WTC11 (cell line): ENCODE data around the gene DNAH1. TPM values are rescaled to one million over a fixed set of nuclear protein-coding genes. Genes with fewer than 3 reads are reported as not detected.

ENCODE experiments used
- ATAC-seq: fragments of 200-7000 bp; cut with Tn5 transposase; 2 replicates; pipeline ENCODE4 v1.10.0; 2021; ENCODE audit warnings: mild to moderate bottlenecking, moderate library complexity
- CTCF ChIA-PET: fragments of 300-600 bp; sonication (Branson Sonifier 250); formaldehyde crosslinking; loops from one replicate; lab custom pipeline; 2021; ENCODE audit warnings: antibody characterized with exemption; lab: Charles Lee
- POLR2A ChIA-PET: fragments of 350-600 bp; sonication (Branson Sonifier 250); formaldehyde crosslinking; loops from one replicate; lab custom pipeline; 2021; ENCODE audit warnings: antibody characterized with exemption; lab: Charles Lee
- DNase-seq: peaks from one replicate; pipeline ENCODE4 v3.0.0; 2021; ENCODE audit warnings: low spot score
- H3K27ac Mint-ChIP-seq: 2 replicates; pipeline ENCODE4 v1.8.0; 2021; ENCODE audit warnings: mixed read lengths
- H3K27me3 Mint-ChIP-seq: 2 replicates; pipeline ENCODE4 v1.8.0; 2021; ENCODE audit warnings: low read depth, mild to moderate bottlenecking, moderate library complexity, mixed read lengths
- H3K36me3 Mint-ChIP-seq: 2 replicates; pipeline ENCODE4 v1.8.0; 2021; ENCODE audit warnings: mixed read lengths
- H3K4me1 Mint-ChIP-seq: 2 replicates; pipeline ENCODE4 v1.8.0; 2022; ENCODE audit warnings: mixed read lengths
- H3K4me3 Mint-ChIP-seq: 2 replicates; pipeline ENCODE4 v1.8.0; 2021; ENCODE audit warnings: mild to moderate bottlenecking, moderate library complexity, mixed read lengths
- H3K9me3 Mint-ChIP-seq: 2 replicates; pipeline ENCODE4 v1.8.0; 2021; ENCODE audit warnings: mixed read lengths
- ELF4 ChIP-seq: sonication (generic); formaldehyde crosslinking; IDR thresholded peaks from 2 replicates; pipeline ENCODE4 v1.8.1; 2022; ENCODE audit warnings: low read depth, mild to moderate bottlenecking, moderate library complexity, missing genetic modification reagents
- GRHL2 ChIP-seq: fragments of 250-450 bp; sonication (Bioruptor Pico); IDR thresholded peaks from 2 replicates; pipeline ENCODE4 v1.8.0; 2022; ENCODE audit warnings: mild to moderate bottlenecking, moderate library complexity; ENCODE audit not compliant: insufficient replicate concordance, severe bottlenecking
- JUN ChIP-seq: sonication (generic); formaldehyde crosslinking; IDR thresholded peaks from 2 replicates; pipeline ENCODE4 v1.8.0; 2023; ENCODE audit warnings: mild to moderate bottlenecking, missing genetic modification reagents
- TCF7 ChIP-seq: sonication (generic); formaldehyde crosslinking; IDR thresholded peaks from 2 replicates; pipeline ENCODE4 v1.8.0; 2022; ENCODE audit warnings: mild to moderate bottlenecking, low read depth, missing genetic modification reagents, moderate library complexity
- ZNF416 ChIP-seq: fragments of 250-450 bp; sonication (Bioruptor Pico); IDR thresholded peaks from 2 replicates; pipeline ENCODE4 v1.9.0; 2021; ENCODE audit warnings: mild to moderate bottlenecking, inconsistent platforms
- total RNA-seq: library from RNA; stranded (reverse); gene quantifications from 3 replicates; pipeline ENCODE4 v1.2.3, GENCODE V29; 2021
- TF ChIP-seq, protein P1 (sequence below): sonication (generic); formaldehyde crosslinking; IDR thresholded peaks from 2 replicates; pipeline ENCODE4 v1.8.1; 2023; ENCODE audit warnings: mild to moderate bottlenecking, missing genetic modification reagents, borderline replicate concordance
- TF ChIP-seq, protein P2 (sequence below): fragments of 250-450 bp; sonication (Bioruptor Pico); IDR thresholded peaks from 2 replicates; pipeline ENCODE4 v1.9.0; 2021; ENCODE audit warnings: moderate library complexity, mild to moderate bottlenecking, inconsistent platforms, borderline replicate concordance
- TF ChIP-seq, protein P3 (sequence below): sonication (generic); formaldehyde crosslinking; IDR thresholded peaks from 2 replicates; pipeline ENCODE4 v1.8.1; 2023; ENCODE audit warnings: mild to moderate bottlenecking, missing genetic modification reagents
- TF ChIP-seq, protein P4 (sequence below): sonication (generic); formaldehyde crosslinking; IDR thresholded peaks from 2 replicates; pipeline ENCODE4 v1.8.0; 2022; ENCODE audit warnings: mild to moderate bottlenecking, missing genetic modification reagents
- TF ChIP-seq, protein P5 (sequence below): fragments of 250-450 bp; sonication (Bioruptor Pico); IDR thresholded peaks from 2 replicates; pipeline ENCODE4 v2.1.2; 2022; ENCODE audit warnings: mild to moderate bottlenecking, moderate library complexity
- TF ChIP-seq, protein P6 (sequence below): sonication (generic); formaldehyde crosslinking; IDR thresholded peaks from 2 replicates; pipeline ENCODE4 v1.8.0; 2022; ENCODE audit warnings: missing genetic modification reagents

The DNAH1 gene
- total RNA-seq, 1 experiment from 2014 or later, result 1.5 TPM

DNA sequence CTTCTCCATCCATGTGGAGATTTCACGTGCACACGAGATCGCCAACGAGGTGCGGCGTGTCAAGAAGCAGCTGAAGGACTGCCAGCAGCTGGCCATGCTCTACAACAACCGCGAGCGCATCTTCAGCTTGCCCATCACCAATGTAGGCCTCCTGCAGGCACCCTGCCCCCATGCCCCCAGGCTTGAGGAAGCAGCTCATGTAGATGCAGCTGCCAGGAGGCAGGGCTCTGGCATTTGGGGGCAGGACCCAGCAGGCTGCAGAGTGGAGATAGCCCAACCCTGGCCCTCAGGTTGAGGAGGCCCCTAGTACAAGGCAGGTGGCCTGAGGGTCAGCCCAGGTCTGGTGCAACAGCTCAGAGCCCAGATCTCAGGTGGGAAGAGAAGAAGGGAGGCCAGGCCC lies 36.4 kb downstream of the DNAH1 start (continued):
- TF ChIP-seq, protein P1, sequence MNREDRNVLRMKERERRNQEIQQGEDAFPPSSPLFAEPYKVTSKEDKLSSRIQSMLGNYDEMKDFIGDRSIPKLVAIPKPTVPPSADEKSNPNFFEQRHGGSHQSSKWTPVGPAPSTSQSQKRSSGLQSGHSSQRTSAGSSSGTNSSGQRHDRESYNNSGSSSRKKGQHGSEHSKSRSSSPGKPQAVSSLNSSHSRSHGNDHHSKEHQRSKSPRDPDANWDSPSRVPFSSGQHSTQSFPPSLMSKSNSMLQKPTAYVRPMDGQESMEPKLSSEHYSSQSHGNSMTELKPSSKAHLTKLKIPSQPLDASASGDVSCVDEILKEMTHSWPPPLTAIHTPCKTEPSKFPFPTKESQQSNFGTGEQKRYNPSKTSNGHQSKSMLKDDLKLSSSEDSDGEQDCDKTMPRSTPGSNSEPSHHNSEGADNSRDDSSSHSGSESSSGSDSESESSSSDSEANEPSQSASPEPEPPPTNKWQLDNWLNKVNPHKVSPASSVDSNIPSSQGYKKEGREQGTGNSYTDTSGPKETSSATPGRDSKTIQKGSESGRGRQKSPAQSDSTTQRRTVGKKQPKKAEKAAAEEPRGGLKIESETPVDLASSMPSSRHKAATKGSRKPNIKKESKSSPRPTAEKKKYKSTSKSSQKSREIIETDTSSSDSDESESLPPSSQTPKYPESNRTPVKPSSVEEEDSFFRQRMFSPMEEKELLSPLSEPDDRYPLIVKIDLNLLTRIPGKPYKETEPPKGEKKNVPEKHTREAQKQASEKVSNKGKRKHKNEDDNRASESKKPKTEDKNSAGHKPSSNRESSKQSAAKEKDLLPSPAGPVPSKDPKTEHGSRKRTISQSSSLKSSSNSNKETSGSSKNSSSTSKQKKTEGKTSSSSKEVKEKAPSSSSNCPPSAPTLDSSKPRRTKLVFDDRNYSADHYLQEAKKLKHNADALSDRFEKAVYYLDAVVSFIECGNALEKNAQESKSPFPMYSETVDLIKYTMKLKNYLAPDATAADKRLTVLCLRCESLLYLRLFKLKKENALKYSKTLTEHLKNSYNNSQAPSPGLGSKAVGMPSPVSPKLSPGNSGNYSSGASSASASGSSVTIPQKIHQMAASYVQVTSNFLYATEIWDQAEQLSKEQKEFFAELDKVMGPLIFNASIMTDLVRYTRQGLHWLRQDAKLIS, result no peak
- no peak for TF ChIP-seq GRHL2 (CRISPR knock-in tag)
- TF ChIP-seq, protein P2, sequence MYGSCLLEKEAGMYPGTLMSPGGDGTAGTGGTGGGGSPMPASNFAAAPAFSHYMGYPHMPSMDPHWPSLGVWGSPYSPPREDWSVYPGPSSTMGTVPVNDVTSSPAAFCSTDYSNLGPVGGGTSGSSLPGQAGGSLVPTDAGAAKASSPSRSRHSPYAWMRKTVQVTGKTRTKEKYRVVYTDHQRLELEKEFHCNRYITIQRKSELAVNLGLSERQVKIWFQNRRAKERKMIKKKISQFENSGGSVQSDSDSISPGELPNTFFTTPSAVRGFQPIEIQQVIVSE, result no peak

DNA sequence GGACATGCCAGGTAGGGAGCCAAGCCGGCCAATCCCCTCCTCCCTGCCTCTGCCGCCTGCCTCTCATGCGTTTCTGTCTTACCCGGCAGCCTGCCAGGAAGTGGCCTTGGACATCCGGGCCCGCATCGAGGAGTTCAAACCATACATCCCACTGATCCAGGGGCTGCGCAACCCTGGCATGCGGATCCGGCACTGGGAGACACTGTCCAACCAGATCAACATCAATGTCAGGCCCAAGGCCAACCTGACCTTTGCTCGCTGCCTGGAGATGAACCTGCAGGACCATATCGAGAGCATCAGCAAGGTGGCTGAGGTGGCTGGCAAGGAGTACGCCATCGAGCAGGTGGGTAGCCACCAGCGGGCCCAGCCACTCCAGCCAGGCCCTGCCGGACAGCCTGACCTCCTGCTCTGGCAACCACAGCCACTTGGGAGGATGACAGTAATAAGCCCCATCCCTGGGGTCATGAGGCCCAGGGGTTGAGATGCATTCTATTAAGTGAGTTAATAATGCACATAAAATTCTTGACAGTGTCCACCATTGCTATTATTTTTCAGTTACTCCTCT lies 37.3 kb downstream of the DNAH1 start:
- H3K36me3 Mint-ChIP-seq, result no peaks in the 10 kb centered on the region
- DNase-seq (no peak), ATAC-seq (no peak)
- no peak overlapping the region for H3K4me3 Mint-ChIP-seq
- H3K27ac Mint-ChIP-seq, result no peak overlapping the region
- ChIA-PET CTCF (interaction anchor here (1.5 to 3.8 kb wide), 2 partner anchors 32 to 35 kb away, joined by 4 to 26 read pairs; no protein-coding TSS in a partner anchor), POLR2A (no interaction called here)
- H3K27me3 Mint-ChIP-seq, result no peaks in the 10 kb centered on the region
- H3K4me1 Mint-ChIP-seq, result no peaks in the 10 kb centered on the region
- no peaks in the 10 kb centered on the region for H3K9me3 Mint-ChIP-seq
- TF ChIP-seq, protein P3, sequence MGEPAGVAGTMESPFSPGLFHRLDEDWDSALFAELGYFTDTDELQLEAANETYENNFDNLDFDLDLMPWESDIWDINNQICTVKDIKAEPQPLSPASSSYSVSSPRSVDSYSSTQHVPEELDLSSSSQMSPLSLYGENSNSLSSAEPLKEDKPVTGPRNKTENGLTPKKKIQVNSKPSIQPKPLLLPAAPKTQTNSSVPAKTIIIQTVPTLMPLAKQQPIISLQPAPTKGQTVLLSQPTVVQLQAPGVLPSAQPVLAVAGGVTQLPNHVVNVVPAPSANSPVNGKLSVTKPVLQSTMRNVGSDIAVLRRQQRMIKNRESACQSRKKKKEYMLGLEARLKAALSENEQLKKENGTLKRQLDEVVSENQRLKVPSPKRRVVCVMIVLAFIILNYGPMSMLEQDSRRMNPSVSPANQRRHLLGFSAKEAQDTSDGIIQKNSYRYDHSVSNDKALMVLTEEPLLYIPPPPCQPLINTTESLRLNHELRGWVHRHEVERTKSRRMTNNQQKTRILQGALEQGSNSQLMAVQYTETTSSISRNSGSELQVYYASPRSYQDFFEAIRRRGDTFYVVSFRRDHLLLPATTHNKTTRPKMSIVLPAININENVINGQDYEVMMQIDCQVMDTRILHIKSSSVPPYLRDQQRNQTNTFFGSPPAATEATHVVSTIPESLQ (CRISPR knock-in tag), result no peak
- TF ChIP-seq ELF4 (CRISPR knock-in tag) (no peak), ZNF416 (CRISPR knock-in tag) (no peak), TCF7 (no peak)
- TF ChIP-seq, protein P4, sequence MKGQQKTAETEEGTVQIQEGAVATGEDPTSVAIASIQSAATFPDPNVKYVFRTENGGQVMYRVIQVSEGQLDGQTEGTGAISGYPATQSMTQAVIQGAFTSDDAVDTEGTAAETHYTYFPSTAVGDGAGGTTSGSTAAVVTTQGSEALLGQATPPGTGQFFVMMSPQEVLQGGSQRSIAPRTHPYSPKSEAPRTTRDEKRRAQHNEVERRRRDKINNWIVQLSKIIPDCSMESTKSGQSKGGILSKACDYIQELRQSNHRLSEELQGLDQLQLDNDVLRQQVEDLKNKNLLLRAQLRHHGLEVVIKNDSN (CRISPR knock-in tag), result no peak

DNA sequence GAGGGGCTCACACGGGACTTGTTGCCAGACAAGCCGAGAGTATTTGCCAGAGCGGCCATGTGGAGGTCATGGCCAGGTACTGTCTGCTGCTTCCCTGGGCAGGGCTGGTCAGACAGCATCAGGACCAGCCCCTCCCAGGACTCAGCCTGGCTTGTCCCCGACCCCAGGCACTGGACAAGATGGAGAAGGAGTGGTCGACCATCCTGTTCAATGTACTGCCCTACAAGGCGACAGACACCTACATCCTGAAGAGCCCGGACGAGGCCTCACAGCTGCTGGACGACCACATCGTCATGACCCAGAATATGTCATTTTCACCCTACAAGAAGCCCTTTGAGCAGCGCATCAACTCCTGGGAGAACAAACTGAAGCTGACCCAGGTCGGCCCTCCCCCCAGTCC lies 38.6 kb downstream of the DNAH1 start:
- ATAC-seq, result no peak
- CTCF ChIA-PET, result interaction anchor here (0.7 to 4.2 kb wide), 2 partner anchors 30 to 132 kb away, joined by 3 to 25 read pairs; no protein-coding TSS in a partner anchor

More for the DNA sequence above, 38.6 kb downstream of the DNAH1 start:
- DNase-seq, result no peak
- H3K36me3 Mint-ChIP-seq, result no peaks in the 10 kb centered on the region
- no peaks in the 10 kb centered on the region for H3K4me1 Mint-ChIP-seq
- POLR2A ChIA-PET, result no interaction called here
- peak overlapping the region; percentile 57; the same call in 1 of the 2 replicates for H3K27ac Mint-ChIP-seq
- no peaks in the 10 kb centered on the region for H3K9me3 Mint-ChIP-seq
- TF ChIP-seq, protein P5, sequence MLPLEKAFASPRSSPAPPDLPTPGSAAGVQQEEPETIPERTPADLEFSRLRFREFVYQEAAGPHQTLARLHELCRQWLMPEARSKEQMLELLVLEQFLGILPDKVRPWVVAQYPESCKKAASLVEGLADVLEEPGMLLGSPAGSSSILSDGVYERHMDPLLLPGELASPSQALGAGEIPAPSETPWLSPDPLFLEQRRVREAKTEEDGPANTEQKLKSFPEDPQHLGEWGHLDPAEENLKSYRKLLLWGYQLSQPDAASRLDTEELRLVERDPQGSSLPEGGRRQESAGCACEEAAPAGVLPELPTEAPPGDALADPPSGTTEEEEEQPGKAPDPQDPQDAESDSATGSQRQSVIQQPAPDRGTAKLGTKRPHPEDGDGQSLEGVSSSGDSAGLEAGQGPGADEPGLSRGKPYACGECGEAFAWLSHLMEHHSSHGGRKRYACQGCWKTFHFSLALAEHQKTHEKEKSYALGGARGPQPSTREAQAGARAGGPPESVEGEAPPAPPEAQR (CRISPR knock-in tag), result no peak
- TF ChIP-seq, protein P6, sequence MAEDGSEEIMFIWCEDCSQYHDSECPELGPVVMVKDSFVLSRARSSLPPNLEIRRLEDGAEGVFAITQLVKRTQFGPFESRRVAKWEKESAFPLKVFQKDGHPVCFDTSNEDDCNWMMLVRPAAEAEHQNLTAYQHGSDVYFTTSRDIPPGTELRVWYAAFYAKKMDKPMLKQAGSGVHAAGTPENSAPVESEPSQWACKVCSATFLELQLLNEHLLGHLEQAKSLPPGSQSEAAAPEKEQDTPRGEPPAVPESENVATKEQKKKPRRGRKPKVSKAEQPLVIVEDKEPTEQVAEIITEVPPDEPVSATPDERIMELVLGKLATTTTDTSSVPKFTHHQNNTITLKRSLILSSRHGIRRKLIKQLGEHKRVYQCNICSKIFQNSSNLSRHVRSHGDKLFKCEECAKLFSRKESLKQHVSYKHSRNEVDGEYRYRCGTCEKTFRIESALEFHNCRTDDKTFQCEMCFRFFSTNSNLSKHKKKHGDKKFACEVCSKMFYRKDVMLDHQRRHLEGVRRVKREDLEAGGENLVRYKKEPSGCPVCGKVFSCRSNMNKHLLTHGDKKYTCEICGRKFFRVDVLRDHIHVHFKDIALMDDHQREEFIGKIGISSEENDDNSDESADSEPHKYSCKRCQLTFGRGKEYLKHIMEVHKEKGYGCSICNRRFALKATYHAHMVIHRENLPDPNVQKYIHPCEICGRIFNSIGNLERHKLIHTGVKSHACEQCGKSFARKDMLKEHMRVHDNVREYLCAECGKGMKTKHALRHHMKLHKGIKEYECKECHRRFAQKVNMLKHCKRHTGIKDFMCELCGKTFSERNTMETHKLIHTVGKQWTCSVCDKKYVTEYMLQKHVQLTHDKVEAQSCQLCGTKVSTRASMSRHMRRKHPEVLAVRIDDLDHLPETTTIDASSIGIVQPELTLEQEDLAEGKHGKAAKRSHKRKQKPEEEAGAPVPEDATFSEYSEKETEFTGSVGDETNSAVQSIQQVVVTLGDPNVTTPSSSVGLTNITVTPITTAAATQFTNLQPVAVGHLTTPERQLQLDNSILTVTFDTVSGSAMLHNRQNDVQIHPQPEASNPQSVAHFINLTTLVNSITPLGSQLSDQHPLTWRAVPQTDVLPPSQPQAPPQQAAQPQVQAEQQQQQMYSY (CRISPR knock-in tag), result no peak
- TF ChIP-seq JUN, result no peak
- no peaks in the 10 kb centered on the region for H3K27me3 Mint-ChIP-seq
- H3K4me3 Mint-ChIP-seq, result no peak overlapping the region
